ENCODE data around the gene TAF13. TPM values are rescaled to one million over a fixed set of nuclear protein-coding genes. Genes with fewer than 3 reads are reported as not detected.

TAF13 gene
- total and polyA plus RNA-seq, 9 of the 15 experiments (the other 6 are each of a cell fraction or from before 2014, with no cell fraction given) = 14.9 to 77.2 (median 38.7) TPM

- TF ChIP-seq ZBTB33 (CRISPR knock-in tag; IDR thresholded peaks at IDR 0.05) (peak; percentile 58; the same call in 1 of the 2 replicates), E2F6 (IDR thresholded peaks at IDR 0.05; ENCODE audit: borderline replicate concordance in 1 of 2, extremely low read depth in 1 of 2, insufficient read depth in 1 of 2, insufficient read length in 1 of 2, low read depth in 1 of 2, low read length in 1 of 2, poor library complexity in 1 of 2, severe bottlenecking in 1 of 2) (peak in 1 of 2 experiments; percentile 20), REST (IDR thresholded peaks at IDR 0.05; ENCODE audit: borderline replicate concordance) (peak; percentile 76), REST (CRISPR knock-in tag; IDR thresholded peaks at IDR 0.05; ENCODE audit: low read depth) (no peak), RCOR1 (IDR thresholded peaks at IDR 0.05; ENCODE audit: borderline replicate concordance in 1 of 2, low read depth in 2 of 2, low read length in 2 of 2) (peak; percentile 40 to 83; a peak in 2 of 4 replicates), PURB (CRISPR knock-in tag; IDR thresholded peaks at IDR 0.05; ENCODE audit: low read depth) (no peak), CAMTA2 (CRISPR knock-in tag; conservative IDR thresholded peaks at IDR 0.05) (no peak), MYC (IDR thresholded peaks at IDR 0.05; ENCODE audit: low read depth, low read length) (peak; percentile 46; the same call in 1 of the 2 replicates), MYC (CRISPR knock-in tag; IDR thresholded peaks at IDR 0.05; ENCODE audit: borderline replicate concordance, low read depth) (no peak), KDM1A (IDR thresholded peaks at IDR 0.05) (peak in 1 of 2 experiments; percentile 61; a peak in 1 of 4 replicates), CHD4 (IDR thresholded peaks at IDR 0.05; ENCODE audit: insufficient read depth, insufficient replicate concordance, low read depth, low read length, poor library complexity, severe bottlenecking) (no peak), ZFX (CRISPR knock-in tag; IDR thresholded peaks at IDR 0.05) (peak; percentile 56; the same call in 1 of the 2 replicates), TEAD1 (CRISPR knock-in tag; IDR thresholded peaks at IDR 0.05) (peak; percentile 38 to 98; a peak in 3 of 4 replicates), ZNF695 (CRISPR knock-in tag; IDR thresholded peaks at IDR 0.05) (no peak), BCL6 (CRISPR knock-in tag; IDR thresholded peaks at IDR 0.05) (no peak), ZNF644 (tag; IDR thresholded peaks at IDR 0.05; ENCODE audit: low read depth) (no peak)
Measured at GRCh38 chr1:109112652-109113285, 37.0 kb upstream of the TAF13 start (continued).
